ENCODE results near the gene ZFP64.
"Not testable (repeated sequence)": the region's sequence is repeated elsewhere in the genome, so short reads cannot be mapped to it uniquely, and the experiment has no call there.

ZFP64 gene

DNA sequence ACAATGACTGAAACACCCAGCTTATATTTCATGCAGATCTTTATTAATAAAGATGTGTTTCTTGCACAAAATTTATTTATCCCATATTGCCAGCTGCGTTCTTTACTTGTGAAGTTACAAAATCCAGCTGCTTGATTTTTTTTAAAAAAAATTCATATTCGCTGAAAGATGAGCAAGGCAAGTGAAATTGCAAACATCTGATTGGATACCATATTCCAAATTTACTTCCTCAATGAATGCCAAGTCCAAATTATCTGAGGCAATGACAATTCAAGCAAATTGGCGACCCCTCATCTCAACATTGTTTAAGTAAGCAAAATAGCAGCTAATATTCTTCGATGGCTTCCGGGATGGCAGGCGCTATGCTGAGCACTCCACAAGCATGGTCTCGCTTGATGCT is 37.7 kb downstream of the ZFP64 start:
- DNase-seq = no peak

DNA sequence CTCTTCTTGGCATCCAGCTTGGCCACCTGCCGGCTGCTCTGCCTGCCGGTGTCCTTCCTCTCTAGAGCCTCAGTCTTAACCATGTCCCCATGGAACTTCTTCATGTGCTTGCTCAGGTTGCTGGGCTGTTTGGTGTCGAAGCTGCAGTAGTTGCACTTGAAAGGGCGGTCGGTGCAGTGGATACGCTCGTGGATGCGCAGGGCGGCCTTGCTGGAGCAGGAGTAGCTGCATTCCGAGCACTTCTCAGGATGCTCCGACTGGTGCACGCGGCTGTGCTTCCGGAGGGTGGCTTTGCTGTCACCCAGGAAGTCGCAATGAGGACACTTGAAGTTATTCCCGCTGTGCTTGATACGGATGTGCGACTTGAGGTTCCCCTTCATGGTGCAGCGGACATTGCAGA is 38.7 kb downstream of the ZFP64 start:
- DNase-seq = no peak

GRCh38 chr20:52152416-52152815 is 39.2 kb downstream of the ZFP64 start:
- no peak for DNase-seq

DNA sequence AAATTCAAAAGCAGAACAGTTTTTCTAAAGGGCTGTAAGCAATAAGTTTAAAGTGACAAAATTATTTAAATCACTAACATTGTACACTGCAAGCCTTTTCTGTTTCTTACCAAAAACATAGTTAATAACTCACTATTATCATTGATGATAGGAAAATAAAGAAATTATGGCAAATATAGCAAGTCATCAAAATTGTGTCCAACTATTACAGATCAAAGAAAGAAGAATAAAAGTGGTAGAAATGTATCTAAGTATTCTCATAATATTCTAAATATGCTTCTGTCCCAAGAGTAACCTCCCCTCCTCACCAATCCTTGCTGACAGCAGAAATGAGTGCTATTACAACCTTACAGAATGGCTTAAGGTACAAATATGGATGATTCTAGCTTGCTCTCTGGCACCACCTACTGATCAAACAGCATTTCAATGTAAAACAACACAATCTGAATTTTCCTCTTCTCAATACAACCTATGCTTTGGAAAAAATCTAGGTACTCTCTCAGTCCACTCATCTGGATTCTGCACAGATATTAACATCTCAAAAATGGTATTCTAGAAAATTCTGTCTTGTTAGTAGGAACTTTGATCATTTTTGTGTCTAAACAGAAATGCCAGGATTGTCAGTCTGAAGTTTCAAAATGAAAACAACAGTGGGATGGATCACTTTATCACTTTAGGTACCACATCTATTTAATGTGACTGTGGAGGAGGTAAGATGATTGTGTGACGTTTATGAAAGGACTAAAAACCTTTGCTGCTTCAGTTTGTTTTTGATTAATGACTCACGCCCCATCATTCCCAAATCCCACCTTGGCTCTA is 40.9 kb downstream of the ZFP64 start:
- peak; percentile 23 for DNase-seq

DNA sequence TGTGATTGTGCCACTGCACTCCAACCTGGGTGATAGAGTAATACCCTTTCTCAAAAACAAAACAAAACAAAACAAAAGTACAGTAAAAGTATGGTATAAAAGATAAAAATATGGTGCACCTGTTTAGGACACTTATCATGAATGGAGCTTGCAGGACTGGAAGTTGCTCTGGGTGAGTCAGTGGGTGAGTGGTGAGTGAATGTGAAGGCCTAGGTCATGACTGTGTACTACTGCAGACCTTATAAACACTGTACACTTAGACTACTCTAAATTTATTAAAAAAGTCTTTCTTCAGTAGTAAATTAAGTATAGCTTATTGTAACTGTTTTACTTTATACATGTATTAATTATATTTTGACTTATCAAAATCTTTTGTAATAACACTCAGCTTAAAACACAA is 46.0 kb downstream of the ZFP64 start:
- DNase-seq = no peak

DNA sequence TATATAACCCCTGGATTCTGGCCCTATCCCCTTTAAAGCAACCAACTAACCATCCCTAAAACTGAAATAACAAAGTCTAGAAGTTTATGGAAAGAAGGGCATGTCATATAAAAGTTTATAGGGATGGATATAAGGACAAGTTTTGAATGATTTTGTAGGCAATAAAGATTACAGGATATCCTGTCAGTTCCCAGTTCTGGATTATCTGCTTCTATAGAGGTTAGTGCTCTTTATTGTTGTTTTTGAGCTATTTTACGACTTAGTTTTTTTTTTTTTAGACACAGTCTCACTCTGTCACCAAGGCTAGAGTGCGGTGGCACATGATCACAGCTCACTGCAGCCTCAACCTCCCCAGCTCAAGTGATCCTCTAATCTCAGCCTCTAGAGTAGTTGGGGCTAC is 48.3 kb downstream of the ZFP64 start:
- DNase-seq = no peak

- DNase-seq = no peak
Observed at GRCh38 chr20:52142757-52143156, 48.8 kb downstream of the ZFP64 start.

GRCh38 chr20:52139986-52140385 is 51.6 kb downstream of the ZFP64 start:
- DNase-seq = no peak

- no peak for DNase-seq
Observed at GRCh38 chr20:52137850-52138249, 53.7 kb downstream of the ZFP64 start.

- DNase-seq = not testable (repeated sequence)
Observed at GRCh38 chr20:52133714-52134113, 57.9 kb downstream of the ZFP64 start.

DNA sequence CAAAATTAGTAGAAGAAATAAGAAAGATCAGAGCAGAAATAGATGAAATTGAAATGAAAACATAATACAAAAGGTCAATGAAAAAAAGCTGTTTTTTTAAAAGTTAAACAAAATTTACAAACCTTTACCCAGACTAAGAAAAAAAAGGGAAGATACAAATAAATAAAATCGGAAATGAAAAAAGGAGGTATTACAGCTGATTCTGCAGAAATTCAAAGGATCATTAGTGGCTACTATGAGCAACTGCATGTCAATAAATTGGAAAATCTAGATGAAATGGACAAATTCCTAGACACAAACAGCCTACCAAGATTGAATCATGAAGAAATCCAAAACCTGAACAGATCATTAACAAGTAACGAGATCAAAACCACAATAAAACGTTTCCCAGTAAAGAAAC is 59.2 kb downstream of the ZFP64 start:
- no peak for DNase-seq

DNA sequence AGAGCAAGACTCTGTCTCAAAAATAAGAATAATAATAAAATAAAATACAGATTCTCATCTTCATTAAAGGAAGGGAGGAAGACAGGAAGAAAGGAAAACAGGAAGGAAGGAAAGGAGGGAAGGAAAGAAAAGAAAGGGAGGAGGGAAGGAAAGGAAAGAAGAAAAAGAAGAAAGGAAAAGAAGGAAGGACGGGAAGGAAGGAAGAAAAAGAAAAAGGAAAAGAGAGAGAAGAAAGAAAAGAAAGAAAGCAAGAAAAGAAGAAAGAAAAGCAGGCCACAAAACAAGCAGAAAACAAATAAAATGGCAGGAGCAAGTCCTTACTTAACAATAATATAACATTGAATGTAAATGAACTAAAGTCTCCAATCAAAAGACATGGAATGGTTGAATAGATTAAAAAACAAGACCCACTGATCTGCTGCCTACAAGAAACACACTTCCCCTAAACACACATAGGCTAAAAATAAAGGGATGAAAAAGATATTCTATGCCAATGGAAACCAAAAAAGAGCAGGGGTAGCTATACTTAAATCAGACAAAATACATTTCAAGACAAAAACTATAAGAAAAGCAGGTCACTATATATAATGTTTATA is 60.4 kb downstream of the ZFP64 start:
- no peak for DNase-seq

DNA sequence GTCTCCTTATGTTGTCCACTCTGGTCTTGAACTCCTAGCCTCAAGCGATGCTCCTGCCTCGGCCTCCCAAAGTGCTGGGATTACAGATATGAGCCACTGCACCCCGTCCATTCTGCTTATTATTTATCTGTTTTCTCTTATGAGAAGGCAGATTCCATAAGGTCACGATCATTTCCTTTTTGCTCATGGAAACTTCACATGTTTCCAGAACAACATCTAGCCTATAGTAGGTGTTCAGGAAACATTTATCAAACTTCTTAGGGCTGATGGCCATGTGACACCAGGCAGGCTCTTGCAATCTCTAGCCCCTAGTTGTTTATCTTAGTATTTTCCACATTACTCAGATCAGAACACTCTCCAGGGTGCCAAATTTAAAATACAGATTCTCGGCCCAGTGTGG is 61.2 kb downstream of the ZFP64 start:
- no peak for DNase-seq

DNA sequence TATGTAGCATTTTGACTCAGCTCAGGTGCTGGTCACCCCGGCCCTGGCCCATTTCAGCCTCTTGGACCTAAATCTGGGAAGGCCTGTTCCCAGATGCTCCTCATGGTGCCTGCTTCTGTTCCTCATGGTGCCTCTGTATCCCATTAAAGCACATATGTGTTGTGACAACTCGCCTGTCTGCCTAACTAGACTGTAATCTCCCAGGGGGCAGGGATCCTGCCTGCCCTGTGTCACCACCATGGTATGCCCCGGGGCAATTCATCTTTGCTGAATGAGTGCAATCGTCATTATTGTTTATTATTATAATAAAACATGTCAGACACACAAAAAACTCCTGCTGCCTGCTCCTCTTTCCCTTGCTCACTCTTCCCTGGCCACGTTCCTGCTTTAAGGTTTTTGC is 62.0 kb downstream of the ZFP64 start:
- no peak for DNase-seq

DNA sequence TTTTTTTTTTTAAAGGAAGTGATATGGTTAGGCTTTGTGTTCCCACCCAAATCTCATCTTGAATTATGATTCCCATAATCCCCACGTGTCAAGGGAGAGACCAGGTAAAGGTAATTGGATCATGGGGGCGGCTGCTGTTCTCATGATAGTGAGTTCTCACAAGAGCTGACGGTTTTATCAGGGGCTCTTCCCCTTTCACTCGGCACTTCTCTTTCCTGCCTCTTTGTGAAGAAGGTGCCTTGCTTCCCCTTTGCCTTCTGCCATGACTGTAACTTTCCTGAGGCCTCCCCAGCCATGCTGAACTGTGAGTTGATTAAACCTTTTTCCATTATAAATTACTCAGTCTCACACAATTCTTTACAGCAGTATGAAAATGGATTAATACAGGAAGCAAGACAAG is 64.3 kb downstream of the ZFP64 start:
- DNase-seq = peak; percentile 59

GRCh38 chr20:52124821-52125220 is 66.8 kb downstream of the ZFP64 start:
- no peak for DNase-seq

- no peak for DNase-seq
Observed at GRCh38 chr20:52118696-52119095, 72.9 kb downstream of the ZFP64 start.

GRCh38 chr20:52118016-52118623 is 73.5 kb downstream of the ZFP64 start:
- DNase-seq = no peak

GRCh38 chr20:52110456-52110855 is 81.1 kb downstream of the ZFP64 start:
- no peak for DNase-seq

GRCh38 chr20:52105442-52106422 is 85.8 kb downstream of the ZFP64 start:
- DNase-seq = no peak

- DNase-seq = no peak
Observed at GRCh38 chr20:52104546-52105441, 86.8 kb downstream of the ZFP64 start.

All from GDM1 (cell line).